Left ventricle myocardium inferior (tissue), 1 donor: Measurements from ENCODE around the gene LTN1. TPM values are rescaled to one million over a fixed set of nuclear protein-coding genes. Genes with fewer than 3 reads are reported as not detected.

Source experiments
- DNase-seq: peaks from one replicate; pipeline ENCODE4 v3.0.0-alpha.2; 2020
- H3K27ac ChIP-seq: fragments of 200-600 bp; replicated peaks from 2 replicates; pipeline ENCODE4 v1.8.0; 2021
- H3K27me3 ChIP-seq: fragments of 200-600 bp; 2 replicates; pipeline ENCODE4 v1.8.0; 2021; ENCODE audit warnings: low read depth
- H3K36me3 ChIP-seq: fragments of 200-600 bp; 2 replicates; pipeline ENCODE4 v1.8.0; 2021
- H3K4me1 ChIP-seq: fragments of 200-600 bp; 2 replicates; pipeline ENCODE4 v1.8.0; 2021
- H3K4me3 ChIP-seq: fragments of 200-600 bp; 2 replicates; pipeline ENCODE4 v1.8.0; 2021; ENCODE audit warnings: mild to moderate bottlenecking, moderate library complexity
- H3K9me3 ChIP-seq: fragments of 200-600 bp; replicated peaks from 2 replicates; pipeline ENCODE4 v1.8.0; 2021
- intact Hi-C: fragments of 100-400 bp; cut with micrococcal nuclease; formaldehyde crosslinking; loops from one replicate; pipeline ENCODE4 v1.11.0; 2022
- total RNA-seq: library from RNA; stranded (reverse); fragmentation: NEBNext Ultra II Directional; extraction: Animal tissue kit (Norgen Biotek cat#: 25700); gene quantifications from one replicate; pipeline ENCODE4 v1.2.1, GENCODE V29; 2021
- TF ChIP-seq, protein P1 (sequence below): fragments of 200-600 bp; IDR thresholded peaks from 2 replicates; pipeline ENCODE4 v1.8.0; 2021; ENCODE audit warnings: antibody characterized with exemption, mild to moderate bottlenecking, borderline replicate concordance
- donor health status: DM: no; HTN: yes; CAD: no; lungs with severe emphysema.

The LTN1 gene
- total RNA-seq, 1 donor from 2014 or later = 16.6 TPM

DNA sequence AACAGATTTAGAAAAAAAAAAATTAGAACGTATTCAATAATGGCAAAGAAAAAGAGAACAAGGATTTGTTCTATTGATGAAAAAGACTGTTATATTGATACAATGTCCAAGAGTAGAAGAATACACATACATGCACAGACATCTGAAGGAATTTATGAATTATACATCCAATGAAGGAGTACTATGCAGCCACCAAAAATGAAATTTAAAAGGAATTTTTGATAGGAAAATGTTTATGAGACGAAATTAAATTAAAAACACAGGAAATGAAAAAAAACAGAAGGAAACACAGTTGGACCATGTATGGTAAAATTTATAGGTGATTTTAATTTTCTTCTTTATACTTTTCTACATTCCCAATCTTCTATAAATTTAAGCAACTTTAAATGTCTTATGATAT is 110.3 kb downstream of the LTN1 start:
- Histone ChIP-seq H3K4me3 (no peak overlapping the region), H3K36me3 (peaks cover 42% of the 10 kb centered on the region), H3K27ac (no peak overlapping the region), H3K9me3 (no peaks in the 10 kb centered on the region), H3K27me3 (no peaks in the 10 kb centered on the region), H3K4me1 (peaks cover 12% of the 10 kb centered on the region)
- TF ChIP-seq, protein P1, sequence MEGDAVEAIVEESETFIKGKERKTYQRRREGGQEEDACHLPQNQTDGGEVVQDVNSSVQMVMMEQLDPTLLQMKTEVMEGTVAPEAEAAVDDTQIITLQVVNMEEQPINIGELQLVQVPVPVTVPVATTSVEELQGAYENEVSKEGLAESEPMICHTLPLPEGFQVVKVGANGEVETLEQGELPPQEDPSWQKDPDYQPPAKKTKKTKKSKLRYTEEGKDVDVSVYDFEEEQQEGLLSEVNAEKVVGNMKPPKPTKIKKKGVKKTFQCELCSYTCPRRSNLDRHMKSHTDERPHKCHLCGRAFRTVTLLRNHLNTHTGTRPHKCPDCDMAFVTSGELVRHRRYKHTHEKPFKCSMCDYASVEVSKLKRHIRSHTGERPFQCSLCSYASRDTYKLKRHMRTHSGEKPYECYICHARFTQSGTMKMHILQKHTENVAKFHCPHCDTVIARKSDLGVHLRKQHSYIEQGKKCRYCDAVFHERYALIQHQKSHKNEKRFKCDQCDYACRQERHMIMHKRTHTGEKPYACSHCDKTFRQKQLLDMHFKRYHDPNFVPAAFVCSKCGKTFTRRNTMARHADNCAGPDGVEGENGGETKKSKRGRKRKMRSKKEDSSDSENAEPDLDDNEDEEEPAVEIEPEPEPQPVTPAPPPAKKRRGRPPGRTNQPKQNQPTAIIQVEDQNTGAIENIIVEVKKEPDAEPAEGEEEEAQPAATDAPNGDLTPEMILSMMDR = no peak
- intact Hi-C loops = no loop called here
- DNase-seq = no peak

Other genes starting within 250 kb of the LTN1 start
- 14.3 TPM for gene RWDD2B, start 26.5 kb upstream of the LTN1 start, total RNA-seq
- 33.7 TPM for gene USP16, start 31.8 kb upstream of the LTN1 start, total RNA-seq
- gene CCT8, start 80.8 kb upstream of the LTN1 start, total RNA-seq = 104 TPM
- 2.1 TPM for gene MAP3K7CL, start 137.8 kb upstream of the LTN1 start, total RNA-seq